CD4-positive, alpha-beta T cell (primary cell): ENCODE measurements around the gene ST6GALNAC4. TPM values are rescaled to one million over a fixed set of nuclear protein-coding genes. Genes with fewer than 3 reads are reported as not detected.

Source experiments
- ATAC-seq: fragments of 200-7000 bp; cut with Tn5 transposase; one replicate; pipeline ENCODE4 v1.10.0; 2022; ENCODE audit warnings: mild to moderate bottlenecking; ENCODE audit not compliant: poor library complexity
- CTCF ChIA-PET: fragments of 350-600 bp; sonication (Branson Sonifier 250); formaldehyde crosslinking; loops from one replicate; lab custom pipeline; 2021; ENCODE audit warnings: antibody characterized with exemption, inconsistent platforms; lab: Charles Lee
- POLR2A ChIA-PET: fragments of 350-600 bp; sonication (Branson Sonifier 250); formaldehyde crosslinking; loops from one replicate; lab custom pipeline; 2021; ENCODE audit warnings: antibody characterized with exemption, inconsistent platforms; lab: Charles Lee
- DNase-seq, 14 experiments: peaks; one replicate each; pipeline ENCODE4 v3.0.0-alpha.2; 2013 to 2020; ENCODE audit warnings: mixed read lengths in 2 of 14
- H3K27ac ChIP-seq, 2 donors: one replicate each; pipeline versions ENCODE4 v1.5.1 to v1.7.0; 2013; ENCODE audit warnings: low read length in 2 of 2, low read depth in 1 of 2, mild to moderate bottlenecking in 1 of 2
- H3K27me3 ChIP-seq, 2 experiments: 1 replicate in 1 of 2; 2 replicates in 1 of 2; pipeline versions ENCODE4 v1.6.1 to v1.7.0; 2013; ENCODE audit warnings: low read length in 2 of 2, control low read depth in 1 of 2, mild to moderate bottlenecking in 1 of 2, moderate library complexity in 1 of 2; ENCODE audit not compliant: insufficient read depth in 2 of 2, control insufficient read depth in 1 of 2
- H3K36me3 ChIP-seq: one replicate; pipeline ENCODE4 v1.6.1; 2013; ENCODE audit warnings: low read length, control low read depth; ENCODE audit not compliant: insufficient read depth
- H3K4me1 ChIP-seq: one replicate; pipeline ENCODE4 v1.6.1; 2013; ENCODE audit warnings: low read length, control low read depth; ENCODE audit not compliant: insufficient read depth
- H3K4me3 ChIP-seq: one replicate; pipeline ENCODE4 v1.5.1; 2013; ENCODE audit warnings: mild to moderate bottlenecking, low read length, moderate library complexity
- H3K9me3 ChIP-seq, 2 experiments: 1 replicate in 1 of 2; 2 replicates in 1 of 2; pipeline versions ENCODE4 v1.6.1 to v1.7.0; 2013; ENCODE audit warnings: low read length in 2 of 2, mild to moderate bottlenecking in 2 of 2, control low read depth in 1 of 2, moderate library complexity in 1 of 2; ENCODE audit not compliant: control insufficient read depth in 1 of 2, insufficient read depth in 1 of 2
- H3K27ac Mint-ChIP-seq: one replicate; pipeline ENCODE4 v1.8.0; 2020; ENCODE audit warnings: mixed read lengths
- H3K27me3 Mint-ChIP-seq: one replicate; pipeline ENCODE4 v1.8.0; 2021; ENCODE audit warnings: mixed read lengths
- H3K36me3 Mint-ChIP-seq: one replicate; pipeline ENCODE4 v1.8.0; 2021; ENCODE audit warnings: low read depth, mixed read lengths
- H3K4me1 Mint-ChIP-seq: one replicate; pipeline ENCODE4 v1.8.0; 2021; ENCODE audit warnings: low read depth, mixed read lengths
- H3K4me3 Mint-ChIP-seq: one replicate; pipeline ENCODE4 v1.8.0; 2020; ENCODE audit warnings: mild to moderate bottlenecking, mixed read lengths
- H3K9me3 Mint-ChIP-seq: one replicate; pipeline ENCODE4 v1.8.0; 2020; ENCODE audit warnings: mixed read lengths
- intact Hi-C, 2 experiments: fragments of 100-400 bp; cut with DNase I in 1 of 2; cut with micrococcal nuclease in 1 of 2; formaldehyde crosslinking; loops; one replicate each; pipeline versions ENCODE4 v1.15.1 to v1.9.0; 2023 to 2025; cut with DNase I, micrococcal nuclease
- total RNA-seq, 174 experiments: library from RNA in 2 of 174; stranded (reverse) in 2 of 174; gene quantifications; one replicate each; pipeline ENCODE4 v1.2.3 and lab custom pipeline; 2021 to 2026
- TF ChIP-seq, protein P1 (sequence below): fragments of 200-600 bp; IDR thresholded peaks from one replicate; pipeline ENCODE4 v1.8.0; 2022; ENCODE audit warnings: antibody characterized with exemption, mild to moderate bottlenecking

ST6GALNAC4 gene
- total RNA-seq, 2 experiments from 2014 or later: 28.7 to 30.2 TPM

DNA sequence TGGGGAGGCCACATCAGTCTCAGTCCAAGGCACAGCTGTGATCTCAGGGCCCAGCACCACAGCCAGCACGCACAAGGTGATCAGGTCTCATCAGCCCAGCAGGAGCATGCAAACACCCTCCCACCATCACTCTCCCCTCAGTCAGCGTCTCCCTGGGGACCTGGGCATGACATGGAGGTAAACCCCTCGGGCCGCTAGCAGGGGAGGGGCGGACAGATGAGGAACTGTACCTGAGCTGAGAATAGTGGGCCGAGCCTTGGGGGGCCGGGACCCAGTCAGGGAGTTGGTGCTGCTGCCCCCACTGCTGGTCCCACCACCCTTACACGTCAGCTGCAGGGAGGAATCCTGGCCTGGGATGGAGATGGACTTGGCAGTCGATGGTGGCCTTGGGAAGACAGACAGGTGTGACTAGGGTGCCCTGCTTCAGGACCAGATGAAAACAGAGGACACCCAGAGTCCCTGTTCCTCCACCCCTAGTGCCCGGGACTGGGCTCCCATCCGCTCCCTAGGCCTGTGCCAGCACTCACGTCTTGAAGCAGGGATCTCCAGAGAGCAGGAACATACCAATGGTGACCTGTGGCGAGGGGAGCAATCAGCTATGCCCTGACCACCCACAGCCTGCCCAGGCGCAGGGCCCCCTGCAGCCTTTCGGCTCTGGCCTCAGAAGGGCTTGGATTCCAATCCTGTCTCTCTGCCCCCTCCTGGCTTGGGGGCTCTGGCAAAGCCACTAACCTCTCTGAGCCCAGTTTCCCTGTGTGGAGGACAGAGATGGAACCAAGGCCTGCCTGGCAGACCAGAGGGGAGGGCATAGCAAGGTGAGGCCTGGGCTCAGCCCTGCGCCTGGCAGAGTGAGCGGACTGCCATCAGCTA lies 31.2 kb upstream of the ST6GALNAC4 start:
- DNase-seq: no peak
- H3K27ac Mint-ChIP-seq: peak overlapping the region; percentile 97
- Histone ChIP-seq H3K27me3 (no peaks in the 10 kb centered on the region), H3K4me3 (no peak overlapping the region), H3K27ac (peak overlapping the region in 1 of 2 donors; percentile 36), H3K9me3 (no peaks in the 10 kb centered on the region), H3K4me1 (peaks cover 91% of the 10 kb centered on the region), H3K36me3 (peaks cover 93% of the 10 kb centered on the region)
- intact Hi-C loops: no loop called here
- peak overlapping the region; percentile 54 for H3K4me3 Mint-ChIP-seq
- no peak for ATAC-seq
- no peaks in the 10 kb centered on the region for H3K27me3 Mint-ChIP-seq
- H3K9me3 Mint-ChIP-seq: no peaks in the 10 kb centered on the region
- H3K4me1 Mint-ChIP-seq: peaks cover 74% of the 10 kb centered on the region
- ChIA-PET CTCF (interaction anchor here (1.6 to 1.7 kb wide), 3 partner anchors 15 to 87 kb away, joined by 4 to 7 read pairs (median 6); no protein-coding TSS in a partner anchor), POLR2A (interaction anchor here (0.9 to 2.8 kb wide), 3 partner anchors 12 to 83 kb away, joined by 4 to 12 read pairs (median 11); no protein-coding TSS in a partner anchor)
- peaks cover 91% of the 10 kb centered on the region for H3K36me3 Mint-ChIP-seq
- TF ChIP-seq, protein P1, sequence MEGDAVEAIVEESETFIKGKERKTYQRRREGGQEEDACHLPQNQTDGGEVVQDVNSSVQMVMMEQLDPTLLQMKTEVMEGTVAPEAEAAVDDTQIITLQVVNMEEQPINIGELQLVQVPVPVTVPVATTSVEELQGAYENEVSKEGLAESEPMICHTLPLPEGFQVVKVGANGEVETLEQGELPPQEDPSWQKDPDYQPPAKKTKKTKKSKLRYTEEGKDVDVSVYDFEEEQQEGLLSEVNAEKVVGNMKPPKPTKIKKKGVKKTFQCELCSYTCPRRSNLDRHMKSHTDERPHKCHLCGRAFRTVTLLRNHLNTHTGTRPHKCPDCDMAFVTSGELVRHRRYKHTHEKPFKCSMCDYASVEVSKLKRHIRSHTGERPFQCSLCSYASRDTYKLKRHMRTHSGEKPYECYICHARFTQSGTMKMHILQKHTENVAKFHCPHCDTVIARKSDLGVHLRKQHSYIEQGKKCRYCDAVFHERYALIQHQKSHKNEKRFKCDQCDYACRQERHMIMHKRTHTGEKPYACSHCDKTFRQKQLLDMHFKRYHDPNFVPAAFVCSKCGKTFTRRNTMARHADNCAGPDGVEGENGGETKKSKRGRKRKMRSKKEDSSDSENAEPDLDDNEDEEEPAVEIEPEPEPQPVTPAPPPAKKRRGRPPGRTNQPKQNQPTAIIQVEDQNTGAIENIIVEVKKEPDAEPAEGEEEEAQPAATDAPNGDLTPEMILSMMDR: no peak

DNA sequence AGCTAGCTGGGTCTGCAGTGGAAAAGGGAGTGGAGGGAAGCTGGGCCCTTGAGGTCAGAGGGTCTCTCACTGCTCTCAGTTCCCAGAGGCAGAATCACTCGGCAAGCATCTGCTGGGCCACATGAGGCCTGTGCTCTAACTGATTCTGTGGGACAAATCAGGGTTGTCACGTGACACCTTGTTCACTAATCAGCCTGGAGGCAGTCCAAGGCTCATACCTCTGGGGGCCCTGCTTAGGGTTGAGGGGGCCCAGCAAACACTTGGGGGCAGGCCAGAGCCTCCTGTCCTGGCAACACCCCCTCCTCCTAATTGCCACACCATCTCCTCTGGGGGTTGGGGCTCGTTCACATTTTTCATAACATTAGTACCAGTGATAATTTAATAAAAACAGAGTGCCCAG lies 29.9 kb upstream of the ST6GALNAC4 start:
- TF ChIP-seq, protein P1: no peak
- Mint-ChIP-seq H3K4me1 (peaks cover 69% of the 10 kb centered on the region), H3K27me3 (no peaks in the 10 kb centered on the region), H3K4me3 (no peak overlapping the region), H3K9me3 (no peaks in the 10 kb centered on the region), H3K27ac (peak overlapping the region; percentile 97), H3K36me3 (peaks cover 92% of the 10 kb centered on the region)
- no peak overlapping the region for H3K4me3 ChIP-seq
- H3K27ac ChIP-seq: peak overlapping the region in 1 of 2 donors; percentile 57
- ChIA-PET POLR2A (interaction anchor here (0.5 kb wide), 1 partner anchor 62 kb away, joined by 3 read pairs; no protein-coding TSS in a partner anchor), CTCF (interaction anchor here (1.7 kb wide), 1 partner anchor 88 kb away, joined by 4 read pairs; no protein-coding TSS in a partner anchor)
- DNase-seq (no peak), ATAC-seq (no peak)
- peaks cover 86% of the 10 kb centered on the region for H3K4me1 ChIP-seq
- H3K27me3 ChIP-seq: no peaks in the 10 kb centered on the region
- H3K9me3 ChIP-seq: no peaks in the 10 kb centered on the region
- peaks cover 94% of the 10 kb centered on the region for H3K36me3 ChIP-seq
- intact Hi-C loops: no loop called here

DNA sequence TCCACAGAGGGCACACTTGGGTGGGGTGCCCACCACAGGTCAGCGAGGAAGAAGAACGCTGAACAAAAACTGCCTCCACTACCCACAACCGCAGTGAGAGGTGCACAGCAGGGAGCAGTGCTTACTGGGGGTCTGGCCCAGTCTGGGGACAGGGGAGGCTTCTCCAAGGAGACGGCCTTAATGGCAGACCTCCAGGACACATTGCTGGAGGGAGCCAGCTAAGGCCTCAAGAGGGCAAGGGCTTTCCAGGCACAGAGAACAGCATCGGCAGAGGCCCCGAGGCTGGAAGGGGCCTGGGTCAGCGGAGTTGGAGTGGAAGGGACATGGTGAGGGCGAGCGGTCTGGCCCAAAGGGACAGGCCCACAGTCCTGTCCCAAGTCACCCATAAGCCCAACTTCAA lies 29.1 kb upstream of the ST6GALNAC4 start:
- H3K4me1 Mint-ChIP-seq: peaks cover 63% of the 10 kb centered on the region
- TF ChIP-seq, protein P1: no peak
- H3K27me3 Mint-ChIP-seq: no peaks in the 10 kb centered on the region
- H3K4me3 Mint-ChIP-seq: no peak overlapping the region
- H3K27ac Mint-ChIP-seq: peak overlapping the region; percentile 97
- DNase-seq (no peak), ATAC-seq (no peak)
- H3K4me3 ChIP-seq: no peak overlapping the region
- intact Hi-C loops: no loop called here
- no peaks in the 10 kb centered on the region for H3K9me3 ChIP-seq
- peak overlapping the region in 1 of 2 donors; percentile 57 for H3K27ac ChIP-seq
- H3K9me3 Mint-ChIP-seq: no peaks in the 10 kb centered on the region
- peaks cover 97% of the 10 kb centered on the region for H3K36me3 ChIP-seq
- ChIA-PET POLR2A (interaction anchor here (0.5 to 3.8 kb wide), 3 partner anchors 24 to 88 kb away, joined by 3 to 23 read pairs (median 5); no protein-coding TSS in a partner anchor), CTCF (interaction anchor here (6.4 kb wide), 1 partner anchor 89 kb away, joined by 67 read pairs; no protein-coding TSS in a partner anchor)
- peaks cover 79% of the 10 kb centered on the region for H3K4me1 ChIP-seq
- peaks cover 95% of the 10 kb centered on the region for H3K36me3 Mint-ChIP-seq
- H3K27me3 ChIP-seq: no peaks in the 10 kb centered on the region
